Glutamatergic neuron (in vitro differentiated cells): ENCODE data around the gene C2CD2L. TPM values are rescaled to one million over a fixed set of nuclear protein-coding genes. Genes with fewer than 3 reads are reported as not detected.

Experiments used
- DNase-seq: peaks from one replicate; pipeline ENCODE4 v3.0.0; 2022
- H3K27ac Mint-ChIP-seq: one replicate; pipeline ENCODE4 v1.8.0; 2020; ENCODE audit warnings: mild to moderate bottlenecking, mixed read lengths, inconsistent platforms; ENCODE audit not compliant: unreplicated experiment
- H3K27me3 Mint-ChIP-seq: one replicate; pipeline ENCODE4 v1.8.0; 2020; ENCODE audit warnings: mild to moderate bottlenecking, moderate library complexity, mixed read lengths, inconsistent platforms; ENCODE audit not compliant: unreplicated experiment
- H3K36me3 Mint-ChIP-seq: one replicate; pipeline ENCODE4 v1.8.0; 2020; ENCODE audit warnings: mild to moderate bottlenecking, mixed read lengths, inconsistent platforms; ENCODE audit not compliant: unreplicated experiment
- H3K4me1 Mint-ChIP-seq: one replicate; pipeline ENCODE4 v1.8.0; 2020; ENCODE audit warnings: mild to moderate bottlenecking, low read depth, mixed read lengths, inconsistent platforms; ENCODE audit not compliant: unreplicated experiment
- H3K4me3 Mint-ChIP-seq: one replicate; pipeline ENCODE4 v1.8.0; 2020; ENCODE audit warnings: mild to moderate bottlenecking, mixed read lengths, inconsistent platforms; ENCODE audit not compliant: unreplicated experiment
- H3K9me3 Mint-ChIP-seq: one replicate; pipeline ENCODE4 v1.8.0; 2020; ENCODE audit warnings: mild to moderate bottlenecking, moderate library complexity, mixed read lengths, inconsistent platforms; ENCODE audit not compliant: unreplicated experiment
- total RNA-seq: library from RNA; stranded (reverse); fragmentation: NEBNext Ultra II Directional; extraction: Animal tissue kit (Norgen Biotek cat#: 25700); gene quantifications from one replicate; pipeline ENCODE4 v1.2.1, GENCODE V29; 2021; ENCODE audit not compliant: unreplicated experiment
- TF ChIP-seq, protein P1 (sequence below): fragments of 200-600 bp; sonication (generic); IDR thresholded peaks from one replicate; pipeline ENCODE4 v1.5.0; 2021; ENCODE audit not compliant: partially characterized antibody, unreplicated experiment

Gene C2CD2L
- total RNA-seq, 1 donor from 2014 or later: 32.8 TPM

DNA sequence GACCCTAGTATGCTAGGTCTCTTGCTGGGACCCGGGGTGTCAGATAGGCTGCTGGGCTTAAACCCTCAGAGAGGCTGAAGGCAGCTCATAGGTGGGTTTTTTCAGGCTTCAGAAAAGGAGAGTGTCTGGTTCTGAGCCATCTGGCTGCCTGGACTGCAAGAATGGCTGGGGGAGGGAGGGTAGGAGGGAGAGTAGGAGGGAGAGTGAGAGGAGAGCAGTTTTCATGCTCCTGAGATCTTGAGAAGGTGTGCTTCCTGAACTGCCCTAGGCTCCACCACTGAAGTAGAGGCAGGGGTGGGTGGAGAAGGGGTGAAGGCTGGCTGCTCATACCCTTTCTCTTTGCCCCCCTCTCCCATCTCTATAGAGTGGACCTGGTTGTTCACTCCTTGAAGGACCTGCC is 17.8 kb upstream of the C2CD2L start:
- Mint-ChIP-seq H3K27me3 (peaks cover 4% of the 10 kb centered on the region), H3K36me3 (no peaks in the 10 kb centered on the region), H3K4me1 (peaks cover 11% of the 10 kb centered on the region), H3K9me3 (peaks cover 4% of the 10 kb centered on the region), H3K4me3 (no peak overlapping the region), H3K27ac (no peak overlapping the region)
- TF ChIP-seq, protein P1, sequence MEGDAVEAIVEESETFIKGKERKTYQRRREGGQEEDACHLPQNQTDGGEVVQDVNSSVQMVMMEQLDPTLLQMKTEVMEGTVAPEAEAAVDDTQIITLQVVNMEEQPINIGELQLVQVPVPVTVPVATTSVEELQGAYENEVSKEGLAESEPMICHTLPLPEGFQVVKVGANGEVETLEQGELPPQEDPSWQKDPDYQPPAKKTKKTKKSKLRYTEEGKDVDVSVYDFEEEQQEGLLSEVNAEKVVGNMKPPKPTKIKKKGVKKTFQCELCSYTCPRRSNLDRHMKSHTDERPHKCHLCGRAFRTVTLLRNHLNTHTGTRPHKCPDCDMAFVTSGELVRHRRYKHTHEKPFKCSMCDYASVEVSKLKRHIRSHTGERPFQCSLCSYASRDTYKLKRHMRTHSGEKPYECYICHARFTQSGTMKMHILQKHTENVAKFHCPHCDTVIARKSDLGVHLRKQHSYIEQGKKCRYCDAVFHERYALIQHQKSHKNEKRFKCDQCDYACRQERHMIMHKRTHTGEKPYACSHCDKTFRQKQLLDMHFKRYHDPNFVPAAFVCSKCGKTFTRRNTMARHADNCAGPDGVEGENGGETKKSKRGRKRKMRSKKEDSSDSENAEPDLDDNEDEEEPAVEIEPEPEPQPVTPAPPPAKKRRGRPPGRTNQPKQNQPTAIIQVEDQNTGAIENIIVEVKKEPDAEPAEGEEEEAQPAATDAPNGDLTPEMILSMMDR: no peak
- no peak for DNase-seq

DNA sequence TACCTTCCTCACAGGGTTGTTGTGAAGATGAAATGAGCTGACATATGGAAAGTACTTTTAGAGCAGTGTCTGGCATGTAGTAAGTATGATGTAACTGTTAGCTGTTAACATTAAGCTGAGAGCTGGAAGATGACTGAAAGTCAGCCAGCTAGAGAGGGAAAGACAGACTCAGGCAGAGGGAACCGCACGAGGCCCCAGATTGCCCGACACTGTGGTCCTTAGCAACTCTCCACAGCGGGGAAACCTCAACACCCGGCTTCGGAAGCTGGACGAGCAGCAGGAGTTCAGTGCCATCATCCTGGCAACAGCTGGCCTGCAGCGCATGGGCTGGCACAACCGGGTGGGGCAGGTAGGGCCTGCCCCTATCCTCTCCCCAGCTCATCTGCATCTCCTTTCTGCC is 16.0 kb upstream of the C2CD2L start:
- DNase-seq: no peak
- Mint-ChIP-seq H3K4me1 (peaks cover 11% of the 10 kb centered on the region), H3K9me3 (peaks cover 9% of the 10 kb centered on the region), H3K4me3 (no peak overlapping the region), H3K27ac (peak overlapping the region; percentile 52), H3K27me3 (peaks cover 6% of the 10 kb centered on the region), H3K36me3 (no peaks in the 10 kb centered on the region)
- TF ChIP-seq, protein P1: no peak

DNA sequence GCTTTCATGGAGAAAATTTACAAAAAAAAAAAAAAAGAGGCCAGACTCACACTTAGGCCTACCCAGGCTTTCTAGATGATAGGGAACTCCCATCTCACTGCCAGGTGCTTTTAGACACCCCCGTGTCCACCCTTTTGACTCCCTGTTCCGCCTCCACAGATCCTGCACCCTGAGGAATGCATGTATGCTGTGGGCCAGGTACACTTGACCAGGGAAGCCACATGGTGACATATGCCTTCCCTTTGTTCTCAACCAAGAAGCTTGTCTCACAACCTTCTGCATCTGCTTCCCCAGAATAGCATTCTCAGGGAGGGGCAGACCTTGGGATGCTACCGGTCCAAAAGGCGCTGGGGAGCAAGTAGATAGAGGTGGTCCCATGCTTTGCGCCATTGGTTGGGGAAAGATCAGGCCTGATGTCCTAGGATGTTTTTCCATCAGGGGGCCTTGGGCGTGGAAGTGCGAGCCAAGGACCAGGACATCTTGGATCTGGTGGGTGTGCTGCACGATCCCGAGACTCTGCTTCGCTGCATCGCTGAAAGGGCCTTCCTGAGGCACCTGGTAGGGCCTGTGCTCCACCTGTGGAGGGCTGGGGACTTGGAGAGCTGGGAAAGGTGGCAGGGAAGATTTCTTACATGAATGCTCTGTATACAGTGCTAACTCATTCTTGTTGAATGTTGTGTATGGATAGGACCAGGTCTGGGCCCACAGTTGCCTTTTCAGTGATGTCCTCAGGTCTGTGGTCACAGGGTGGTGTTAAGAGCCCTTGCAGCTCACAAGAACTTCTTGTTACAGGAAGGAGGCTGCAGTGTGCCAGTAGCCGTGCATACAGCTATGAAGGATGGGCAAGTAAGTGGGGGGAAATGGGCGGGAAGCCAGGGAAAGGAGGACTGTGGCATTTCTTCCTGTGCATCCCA is 14.9 kb upstream of the C2CD2L start:
- H3K27me3 Mint-ChIP-seq: peaks cover 9% of the 10 kb centered on the region
- TF ChIP-seq, protein P1: no peak
- peak overlapping the region; percentile 59 for H3K27ac Mint-ChIP-seq
- peaks cover 9% of the 10 kb centered on the region for H3K9me3 Mint-ChIP-seq
- H3K36me3 Mint-ChIP-seq: no peaks in the 10 kb centered on the region
- H3K4me3 Mint-ChIP-seq: peak overlapping the region; percentile 65
- peaks cover 11% of the 10 kb centered on the region for H3K4me1 Mint-ChIP-seq
- no peak for DNase-seq

DNA sequence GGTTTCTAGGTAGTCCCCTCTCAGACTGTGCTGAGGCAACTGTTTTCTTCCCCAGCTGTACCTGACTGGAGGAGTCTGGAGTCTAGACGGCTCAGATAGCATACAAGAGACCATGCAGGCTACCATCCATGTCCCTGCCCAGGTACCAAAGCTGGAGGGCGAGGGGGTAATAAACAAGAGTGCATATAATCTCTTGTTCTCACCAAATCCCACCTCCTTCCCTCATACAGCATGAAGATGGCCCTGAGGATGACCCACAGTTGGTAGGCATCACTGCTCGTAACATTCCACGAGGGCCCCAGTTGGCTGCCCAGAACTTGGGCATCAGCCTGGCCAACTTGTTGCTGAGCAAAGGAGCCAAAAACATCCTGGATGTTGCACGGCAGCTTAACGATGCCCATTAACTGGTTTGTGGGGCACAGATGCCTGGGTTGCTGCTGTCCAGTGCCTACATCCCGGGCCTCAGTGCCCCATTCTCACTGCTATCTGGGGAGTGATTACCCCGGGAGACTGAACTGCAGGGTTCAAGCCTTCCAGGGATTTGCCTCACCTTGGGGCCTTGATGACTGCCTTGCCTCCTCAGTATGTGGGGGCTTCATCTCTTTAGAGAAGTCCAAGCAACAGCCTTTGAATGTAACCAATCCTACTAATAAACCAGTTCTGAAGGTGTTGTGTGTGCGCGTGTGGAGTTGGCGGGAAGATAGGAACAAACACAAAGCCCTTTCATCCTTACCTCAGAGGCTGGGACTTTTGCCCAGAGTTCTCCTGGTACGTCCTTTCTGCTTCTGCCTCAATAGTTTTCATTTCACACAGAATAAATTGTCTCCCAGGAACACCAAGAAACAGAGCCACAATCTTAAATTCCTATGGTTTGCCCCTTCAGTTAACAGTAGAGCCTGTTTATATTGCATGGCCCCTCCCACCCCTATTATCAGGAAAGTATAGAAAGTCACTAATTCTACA is 14.0 kb upstream of the C2CD2L start:
- DNase-seq: no peak
- H3K36me3 Mint-ChIP-seq: no peaks in the 10 kb centered on the region
- peak overlapping the region; percentile 75 for H3K27ac Mint-ChIP-seq
- TF ChIP-seq, protein P1: no peak
- peaks cover 9% of the 10 kb centered on the region for H3K27me3 Mint-ChIP-seq
- H3K9me3 Mint-ChIP-seq: peaks cover 9% of the 10 kb centered on the region
- H3K4me1 Mint-ChIP-seq: peaks cover 11% of the 10 kb centered on the region
- peak overlapping the region; percentile 86 for H3K4me3 Mint-ChIP-seq
